ENCODE results near the gene HINFP. TPM values are rescaled to one million over a fixed set of nuclear protein-coding genes. Genes with fewer than 3 reads are reported as not detected.

HINFP gene
- total RNA-seq, 1 donor from 2014 or later = 21.9 TPM

- Mint-ChIP-seq H3K27ac (ENCODE audit: unreplicated experiment) (no peak overlapping the region), H3K27me3 (ENCODE audit: low read depth) (no peaks in the 10 kb centered on the region), H3K9me3 (ENCODE audit: low read depth) (no peaks in the 10 kb centered on the region), H3K4me3 (ENCODE audit: unreplicated experiment) (no peak overlapping the region), H3K36me3 (ENCODE audit: low read depth) (no peaks in the 10 kb centered on the region), H3K4me1 (ENCODE audit: low read depth) (peaks cover 4% of the 10 kb centered on the region)
- DNase-seq (ENCODE audit: low spot score) = no peak
- peak; percentile 38 for TF ChIP-seq CTCF (IDR thresholded peaks at IDR 0.05)
These were observed 31.9 kb downstream of the HINFP start for GRCh38 chr11:119153049-119153818.

GRCh38 chr11:119154178-119154577 lies 32.8 kb downstream of the HINFP start:
- Mint-ChIP-seq H3K27ac (ENCODE audit: unreplicated experiment) (no peak overlapping the region), H3K4me3 (ENCODE audit: unreplicated experiment) (no peak overlapping the region), H3K27me3 (ENCODE audit: low read depth) (no peaks in the 10 kb centered on the region), H3K36me3 (ENCODE audit: low read depth) (no peaks in the 10 kb centered on the region), H3K9me3 (ENCODE audit: low read depth) (no peaks in the 10 kb centered on the region), H3K4me1 (ENCODE audit: low read depth) (no peaks in the 10 kb centered on the region)
- DNase-seq (ENCODE audit: low spot score) = no peak
- no peak for TF ChIP-seq CTCF (IDR thresholded peaks at IDR 0.05)

GRCh38 chr11:119155733-119156492 lies 34.5 kb downstream of the HINFP start:
- Mint-ChIP-seq H3K27ac (ENCODE audit: unreplicated experiment) (no peak overlapping the region), H3K9me3 (ENCODE audit: low read depth) (no peaks in the 10 kb centered on the region), H3K36me3 (ENCODE audit: low read depth) (no peaks in the 10 kb centered on the region), H3K27me3 (ENCODE audit: low read depth) (no peaks in the 10 kb centered on the region), H3K4me1 (ENCODE audit: low read depth) (no peaks in the 10 kb centered on the region), H3K4me3 (ENCODE audit: unreplicated experiment) (no peak overlapping the region)
- DNase-seq (ENCODE audit: low spot score) = no peak
- peak; percentile 22 for TF ChIP-seq CTCF (IDR thresholded peaks at IDR 0.05)

GRCh38 chr11:119156496-119156895 lies 35.1 kb downstream of the HINFP start:
- Mint-ChIP-seq H3K4me3 (ENCODE audit: unreplicated experiment) (no peak overlapping the region), H3K27ac (ENCODE audit: unreplicated experiment) (no peak overlapping the region)

More at GRCh38 chr11:119156496-119156895, 35.1 kb downstream of the HINFP start:
- Mint-ChIP-seq H3K9me3 (ENCODE audit: low read depth) (no peaks in the 10 kb centered on the region), H3K36me3 (ENCODE audit: low read depth) (no peaks in the 10 kb centered on the region), H3K27me3 (ENCODE audit: low read depth) (no peaks in the 10 kb centered on the region), H3K4me1 (ENCODE audit: low read depth) (no peaks in the 10 kb centered on the region)
- TF ChIP-seq CTCF (IDR thresholded peaks at IDR 0.05) = no peak
- no peak for DNase-seq (ENCODE audit: low spot score)

All from chondrocyte (in vitro differentiated cells).